Left lung (tissue), 10 donors: ENCODE results near the gene FZD10. TPM values are rescaled to one million over a fixed set of nuclear protein-coding genes. Genes with fewer than 3 reads are reported as not detected.

Source experiments
- ATAC-seq: fragments of 200-7000 bp; cut with Tn5 transposase; one replicate; pipeline ENCODE4 v1.9.1; 2020; ENCODE audit warnings: moderate library complexity
- DNase-seq, 4 donors: peaks; one replicate each; pipeline ENCODE4 v3.0.0-alpha.2; 2013 to 2020
- H3K27ac ChIP-seq, 2 donors: fragments of 200-600 bp; sonication (generic) in 1 of 2; one replicate each; pipeline versions ENCODE4 v1.5.0 to v1.8.0; 2020 to 2021
- H3K27me3 ChIP-seq, 2 donors: fragments of 200-600 bp; sonication (generic) in 1 of 2; one replicate each; pipeline versions ENCODE4 v1.5.0 to v1.8.0; 2020 to 2021
- H3K36me3 ChIP-seq, 2 donors: fragments of 200-600 bp; sonication (generic) in 1 of 2; one replicate each; pipeline versions ENCODE4 v1.5.0 to v1.8.0; 2020 to 2021
- H3K4me1 ChIP-seq, 2 donors: fragments of 200-600 bp; one replicate each; pipeline ENCODE4 v1.8.0; 2021
- H3K4me3 ChIP-seq, 2 donors: fragments of 200-600 bp; sonication (generic) in 1 of 2; one replicate each; pipeline versions ENCODE4 v1.5.0 to v1.8.0; 2020 to 2021; ENCODE audit warnings: mild to moderate bottlenecking in 1 of 2
- H3K9me3 ChIP-seq, 2 donors: fragments of 200-600 bp; sonication (generic) in 1 of 2; one replicate each; pipeline versions ENCODE4 v1.5.0 to v1.8.0; 2020 to 2021
- intact Hi-C, 2 donors: fragments of 100-400 bp; cut with DNase I; formaldehyde crosslinking; loops; one replicate each; pipeline versions ENCODE4 v1.11.2 to v1.14.2; 2022
- polyA plus RNA-seq, 6 donors: library from polyadenylated mRNA; unstranded; fragments of 120-200 nt; gene quantifications; one replicate each; pipeline ENCODE4 v1.2.1, GENCODE V29; 2013; ENCODE audit not compliant: insufficient read length in 6 of 6
- total RNA-seq, 2 donors: library from RNA; stranded (reverse); fragmentation: NEBNext Ultra II Directional; extraction: Animal tissue kit (Norgen Biotek cat#: 25700); gene quantifications; one replicate each; pipeline ENCODE4 v1.2.1, GENCODE V29; 2021
- TF ChIP-seq, protein P1 (sequence below), 2 donors: fragments of 200-600 bp; sonication (generic) in 1 of 2; IDR thresholded peaks; one replicate each; pipeline versions ENCODE4 v1.5.0 to v1.8.0; 2021; ENCODE audit warnings: antibody characterized with exemption in 2 of 2
- donor health status: DM: no; HTN: yes; CAD: no.
- donor health status: DM: no; HTN: no; CAD: no.

FZD10 gene
- total and polyA plus RNA-seq, 8 donors: 0.58 to 1.2 (median 0.89) TPM

DNA sequence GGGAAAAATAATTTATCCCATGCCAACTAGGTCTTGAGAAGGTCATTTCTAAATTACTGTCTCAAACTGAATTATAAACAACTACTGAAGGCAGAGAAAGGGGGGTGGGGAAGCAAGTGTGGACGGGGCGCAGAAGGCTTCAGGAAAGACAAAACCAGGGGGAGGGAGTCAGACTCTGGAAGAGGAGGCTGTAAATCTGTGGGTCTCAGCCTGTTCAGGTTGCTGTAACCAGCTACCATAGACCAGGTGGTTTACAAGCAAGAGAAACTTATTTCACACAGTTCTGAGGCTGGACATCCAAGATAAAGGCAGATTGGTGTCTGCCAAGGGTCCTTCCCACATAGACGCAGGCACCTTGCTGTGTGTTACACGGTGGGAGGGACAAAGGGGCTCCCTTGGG, 39.9 kb upstream of the FZD10 start:
- TF ChIP-seq, protein P1, sequence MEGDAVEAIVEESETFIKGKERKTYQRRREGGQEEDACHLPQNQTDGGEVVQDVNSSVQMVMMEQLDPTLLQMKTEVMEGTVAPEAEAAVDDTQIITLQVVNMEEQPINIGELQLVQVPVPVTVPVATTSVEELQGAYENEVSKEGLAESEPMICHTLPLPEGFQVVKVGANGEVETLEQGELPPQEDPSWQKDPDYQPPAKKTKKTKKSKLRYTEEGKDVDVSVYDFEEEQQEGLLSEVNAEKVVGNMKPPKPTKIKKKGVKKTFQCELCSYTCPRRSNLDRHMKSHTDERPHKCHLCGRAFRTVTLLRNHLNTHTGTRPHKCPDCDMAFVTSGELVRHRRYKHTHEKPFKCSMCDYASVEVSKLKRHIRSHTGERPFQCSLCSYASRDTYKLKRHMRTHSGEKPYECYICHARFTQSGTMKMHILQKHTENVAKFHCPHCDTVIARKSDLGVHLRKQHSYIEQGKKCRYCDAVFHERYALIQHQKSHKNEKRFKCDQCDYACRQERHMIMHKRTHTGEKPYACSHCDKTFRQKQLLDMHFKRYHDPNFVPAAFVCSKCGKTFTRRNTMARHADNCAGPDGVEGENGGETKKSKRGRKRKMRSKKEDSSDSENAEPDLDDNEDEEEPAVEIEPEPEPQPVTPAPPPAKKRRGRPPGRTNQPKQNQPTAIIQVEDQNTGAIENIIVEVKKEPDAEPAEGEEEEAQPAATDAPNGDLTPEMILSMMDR (IDR thresholded peaks at IDR 0.05): no peak
- Histone ChIP-seq H3K4me3 (no peak overlapping the region), H3K9me3 (no peaks in the 10 kb centered on the region), H3K27me3 (peaks cover 0 to 10% of the 10 kb centered on the region in 2 donors), H3K4me1 (no peaks in the 10 kb centered on the region), H3K27ac (no peak overlapping the region), H3K36me3 (no peaks in the 10 kb centered on the region)
- intact Hi-C loops: no loop called here
- DNase-seq (no peak), ATAC-seq (no peak)

- no peak overlapping the region for H3K27ac ChIP-seq
- H3K9me3 ChIP-seq: peaks cover 0 to 2% of the 10 kb centered on the region in 2 donors
- no peak for ATAC-seq
- TF ChIP-seq, protein P1 (IDR thresholded peaks at IDR 0.05): no peak
- H3K4me1 ChIP-seq: no peaks in the 10 kb centered on the region
- DNase-seq: no peak
- no peaks in the 10 kb centered on the region for H3K36me3 ChIP-seq
- peaks cover 0 to 10% of the 10 kb centered on the region in 2 donors for H3K27me3 ChIP-seq
- H3K4me3 ChIP-seq: no peak overlapping the region
- intact Hi-C loops: no loop called here
Measured at GRCh38 chr12:130124106-130124505, 38.2 kb upstream of the FZD10 start.

DNA sequence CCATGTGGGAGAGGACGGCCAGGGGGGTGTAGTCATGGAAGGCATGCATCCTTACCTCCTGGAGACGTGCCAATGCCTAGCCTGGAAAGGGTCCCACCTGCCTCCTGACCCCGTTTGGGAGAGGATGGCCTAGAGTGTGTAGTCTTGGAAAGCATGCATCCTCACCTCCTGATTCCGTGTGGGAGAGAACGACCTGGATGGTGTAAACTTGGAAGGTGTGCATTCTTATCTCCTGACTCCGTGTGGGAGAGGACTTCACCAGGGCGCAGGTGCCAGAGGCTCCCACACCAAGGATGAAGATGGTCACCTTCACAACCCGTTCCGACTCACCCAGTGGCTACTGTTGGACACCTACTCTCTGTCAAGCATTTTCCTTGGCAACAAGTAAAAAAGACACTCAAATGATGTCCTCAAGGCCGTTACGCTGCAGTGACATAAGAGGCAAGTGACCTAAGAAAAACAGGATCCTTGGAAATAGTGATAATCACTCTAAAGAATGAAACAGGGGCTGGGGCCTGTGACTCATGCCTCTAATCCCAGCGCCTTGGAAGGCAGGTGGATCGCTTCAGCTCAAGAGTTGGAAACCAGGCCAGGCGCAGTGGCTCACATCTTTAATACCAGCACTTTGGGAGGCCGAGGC, 37.5 kb upstream of the FZD10 start:
- Histone ChIP-seq H3K36me3 (no peaks in the 10 kb centered on the region), H3K4me1 (no peaks in the 10 kb centered on the region), H3K27me3 (peaks cover 0 to 10% of the 10 kb centered on the region in 2 donors), H3K27ac (no peak overlapping the region), H3K4me3 (no peak overlapping the region), H3K9me3 (peaks cover 0 to 6% of the 10 kb centered on the region in 2 donors)
- ATAC-seq (no peak), DNase-seq (no peak)
- intact Hi-C loops: no loop called here
- TF ChIP-seq, protein P1 (IDR thresholded peaks at IDR 0.05): no peak

DNA sequence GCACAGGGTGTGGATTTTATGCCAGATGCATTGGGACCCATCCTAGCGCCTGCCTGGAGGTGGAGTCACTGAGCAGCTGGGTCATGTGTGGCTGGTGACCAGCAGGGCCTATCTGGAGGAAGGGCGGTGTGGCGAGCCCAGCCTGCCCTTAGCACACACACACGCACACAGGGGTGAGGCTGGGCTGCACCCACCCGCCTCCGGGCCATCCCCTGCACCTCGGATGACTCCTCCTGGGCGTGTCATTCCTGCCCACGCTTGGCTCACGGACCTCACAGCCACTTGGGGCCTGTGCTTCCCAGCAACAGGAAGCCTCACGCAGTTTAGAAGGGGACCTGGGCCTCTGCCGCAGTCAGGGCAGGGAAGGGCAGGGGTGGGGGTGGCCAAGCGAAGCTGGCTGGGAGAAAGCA, 36.2 kb upstream of the FZD10 start:
- peaks cover 0 to 6% of the 10 kb centered on the region in 2 donors for H3K9me3 ChIP-seq
- TF ChIP-seq, protein P1 (IDR thresholded peaks at IDR 0.05): no peak
- H3K27me3 ChIP-seq: no peaks in the 10 kb centered on the region
- no peaks in the 10 kb centered on the region for H3K4me1 ChIP-seq
- no peak for DNase-seq
- intact Hi-C loops: no loop called here
- peak; percentile 10 for ATAC-seq
- no peaks in the 10 kb centered on the region for H3K36me3 ChIP-seq
- H3K4me3 ChIP-seq: no peak overlapping the region
- no peak overlapping the region for H3K27ac ChIP-seq

DNA sequence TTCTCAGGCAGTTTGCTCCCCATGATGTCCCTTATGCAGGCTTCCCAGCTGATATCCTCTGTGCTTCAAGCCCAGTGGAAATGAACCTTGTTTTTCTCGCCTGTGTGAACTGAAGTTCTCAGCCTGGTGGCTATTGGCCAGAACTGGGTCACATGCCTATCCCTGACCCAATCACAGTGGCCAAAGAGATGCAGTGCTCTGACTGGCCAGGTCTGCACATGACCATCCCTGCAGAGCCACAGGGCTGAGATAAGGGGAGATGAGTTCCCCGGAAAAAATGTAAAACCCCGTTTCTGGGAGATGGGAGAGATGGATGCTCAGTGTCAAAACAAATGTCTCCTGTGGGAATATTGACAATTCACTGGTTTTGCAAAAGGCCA, 34.7 kb upstream of the FZD10 start:
- Histone ChIP-seq H3K36me3 (no peaks in the 10 kb centered on the region), H3K9me3 (peaks cover 0 to 6% of the 10 kb centered on the region in 2 donors), H3K27ac (no peak overlapping the region), H3K4me3 (no peak overlapping the region), H3K4me1 (no peaks in the 10 kb centered on the region), H3K27me3 (peaks cover 0 to 12% of the 10 kb centered on the region in 2 donors)
- ATAC-seq: peak; percentile 55
- intact Hi-C loops: no loop called here
- TF ChIP-seq, protein P1 (IDR thresholded peaks at IDR 0.05): no peak
- peak in 1 of 4 donors; percentile 27 for DNase-seq
